Gastrocnemius medialis (tissue), 4 donors: ENCODE data around the gene LRFN2. TPM values are rescaled to one million over a fixed set of nuclear protein-coding genes. Genes with fewer than 3 reads are reported as not detected.

Experiments
- ATAC-seq, 2 donors: fragments of 150-250 bp; one replicate each; pipeline ENCODE4 v1.9.1; 2016
- DNase-seq, 2 donors: peaks; one replicate each; pipeline ENCODE4 v3.0.0-alpha.2; 2019
- H3K27ac ChIP-seq, 4 donors: fragments of 200-600 bp; sonication (generic); 1 replicate in 1 of 4; 2 replicates in 3 of 4; pipeline ENCODE4 v1.5.1; 2016 to 2018; ENCODE audit warnings: mild to moderate bottlenecking in 2 of 4, moderate library complexity in 1 of 4
- H3K27me3 ChIP-seq, 3 donors: fragments of 200-600 bp; sonication (generic) in 2 of 3; 1 replicate in 1 of 3; 2 replicates in 2 of 3; pipeline versions ENCODE4 v1.5.1 to v1.6.0; 2016 to 2019; ENCODE audit warnings: mild to moderate bottlenecking in 1 of 3, moderate library complexity in 1 of 3
- H3K36me3 ChIP-seq, 2 donors: fragments of 200-600 bp; sonication (generic) in 1 of 2; one replicate each; pipeline ENCODE4 v1.5.1; 2017 to 2018
- H3K4me1 ChIP-seq, 2 donors: fragments of 200-600 bp; sonication (generic) in 1 of 2; one replicate each; pipeline ENCODE4 v1.5.1; 2016 to 2017; ENCODE audit warnings: mild to moderate bottlenecking in 2 of 2
- H3K4me3 ChIP-seq, 4 donors: fragments of 200-600 bp; sonication (generic) in 3 of 4; 1 replicate in 1 of 4; 2 replicates in 3 of 4; pipeline ENCODE4 v1.5.1; 2016 to 2019; ENCODE audit warnings: mild to moderate bottlenecking in 2 of 4
- H3K9me3 ChIP-seq, 3 donors: fragments of 200-600 bp; sonication (generic) in 2 of 3; 1 replicate in 1 of 3; 2 replicates in 2 of 3; pipeline ENCODE4 v1.5.1; 2016 to 2019
- POLR2A ChIP-seq, 2 donors: fragments of 450-650 bp; IDR thresholded peaks; one replicate each; pipeline ENCODE4 v1.6.1; 2017; ENCODE audit warnings: antibody characterized with exemption in 2 of 2, mild to moderate bottlenecking in 2 of 2, moderate library complexity in 2 of 2
- in situ Hi-C, 4 donors: fragments of 200-750 bp; cut with MboI; loops; one replicate each; pipeline versions ENCODE4 v1.15.0 to v1.8.0; 2017; ENCODE audit warnings: low sequenced_read_pairs in 4 of 4
- intact Hi-C: fragments of 100-400 bp; cut with DNase I; formaldehyde crosslinking; loops from one replicate; pipeline ENCODE4 v1.15.1; 2023; ENCODE audit warnings: low total_unique reads
- total RNA-seq, 4 donors: library from RNA; depleted of rRNA; stranded (reverse); fragments of >200 nt; gene quantifications; one replicate each; pipeline versions ENCODE4 v1.1.0 to v1.2.3, GENCODE V29; 2016
- TF ChIP-seq, protein P1 (sequence below), 5 experiments: fragments of 450-650 bp in 3 of 5; fragments of 200-600 bp in 2 of 5; sonication (generic) in 2 of 5; IDR thresholded peaks in 4 of 5; conservative IDR thresholded peaks in 1 of 5; 1 replicate in 4 of 5; 2 replicates in 1 of 5; pipeline ENCODE4 v1.5.1; 2016 to 2019; ENCODE audit warnings: antibody characterized with exemption in 5 of 5, mild to moderate bottlenecking in 3 of 5, moderate library complexity in 3 of 5

Gene LRFN2
- total RNA-seq, 4 donors from 2014 or later: not detected

DNA sequence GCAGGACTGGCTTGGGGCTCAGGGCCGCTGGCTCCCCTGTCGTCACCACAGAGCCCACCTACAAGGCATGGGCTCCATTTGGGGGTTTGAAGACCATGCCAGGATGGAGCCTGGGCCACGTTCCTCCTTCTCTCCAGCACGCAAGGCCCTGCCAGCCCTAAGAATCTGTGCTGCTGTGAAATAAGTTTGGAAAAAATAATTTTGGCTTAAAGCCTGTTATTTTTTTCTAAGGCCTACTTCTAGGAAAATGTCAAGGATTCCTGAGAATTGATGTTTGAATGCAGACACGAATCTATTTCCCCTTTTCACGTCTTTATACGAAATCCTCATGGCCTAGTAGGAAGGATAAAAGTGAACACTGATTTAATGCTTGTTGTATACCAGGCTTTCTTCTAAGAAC, 107.5 kb downstream of the LRFN2 start:
- no peak for ATAC-seq
- Histone ChIP-seq H3K27ac (no peak overlapping the region), H3K36me3 (no peaks in the 10 kb centered on the region), H3K27me3 (no peaks in the 10 kb centered on the region), H3K4me3 (no peak overlapping the region), H3K9me3 (no peaks in the 10 kb centered on the region), H3K4me1 (peaks cover 0 to 2% of the 10 kb centered on the region in 2 donors)
- in situ Hi-C loops (no loop called here), intact Hi-C loops (no loop called here)
- no peak for TF ChIP-seq POLR2A (IDR thresholded peaks at IDR 0.05)
- TF ChIP-seq, protein P1, sequence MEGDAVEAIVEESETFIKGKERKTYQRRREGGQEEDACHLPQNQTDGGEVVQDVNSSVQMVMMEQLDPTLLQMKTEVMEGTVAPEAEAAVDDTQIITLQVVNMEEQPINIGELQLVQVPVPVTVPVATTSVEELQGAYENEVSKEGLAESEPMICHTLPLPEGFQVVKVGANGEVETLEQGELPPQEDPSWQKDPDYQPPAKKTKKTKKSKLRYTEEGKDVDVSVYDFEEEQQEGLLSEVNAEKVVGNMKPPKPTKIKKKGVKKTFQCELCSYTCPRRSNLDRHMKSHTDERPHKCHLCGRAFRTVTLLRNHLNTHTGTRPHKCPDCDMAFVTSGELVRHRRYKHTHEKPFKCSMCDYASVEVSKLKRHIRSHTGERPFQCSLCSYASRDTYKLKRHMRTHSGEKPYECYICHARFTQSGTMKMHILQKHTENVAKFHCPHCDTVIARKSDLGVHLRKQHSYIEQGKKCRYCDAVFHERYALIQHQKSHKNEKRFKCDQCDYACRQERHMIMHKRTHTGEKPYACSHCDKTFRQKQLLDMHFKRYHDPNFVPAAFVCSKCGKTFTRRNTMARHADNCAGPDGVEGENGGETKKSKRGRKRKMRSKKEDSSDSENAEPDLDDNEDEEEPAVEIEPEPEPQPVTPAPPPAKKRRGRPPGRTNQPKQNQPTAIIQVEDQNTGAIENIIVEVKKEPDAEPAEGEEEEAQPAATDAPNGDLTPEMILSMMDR (IDR thresholded peaks at IDR 0.05 in 4 of 5, conservative IDR thresholded peaks at IDR 0.05 in 1 of 5): no peak
- no peak for DNase-seq

DNA sequence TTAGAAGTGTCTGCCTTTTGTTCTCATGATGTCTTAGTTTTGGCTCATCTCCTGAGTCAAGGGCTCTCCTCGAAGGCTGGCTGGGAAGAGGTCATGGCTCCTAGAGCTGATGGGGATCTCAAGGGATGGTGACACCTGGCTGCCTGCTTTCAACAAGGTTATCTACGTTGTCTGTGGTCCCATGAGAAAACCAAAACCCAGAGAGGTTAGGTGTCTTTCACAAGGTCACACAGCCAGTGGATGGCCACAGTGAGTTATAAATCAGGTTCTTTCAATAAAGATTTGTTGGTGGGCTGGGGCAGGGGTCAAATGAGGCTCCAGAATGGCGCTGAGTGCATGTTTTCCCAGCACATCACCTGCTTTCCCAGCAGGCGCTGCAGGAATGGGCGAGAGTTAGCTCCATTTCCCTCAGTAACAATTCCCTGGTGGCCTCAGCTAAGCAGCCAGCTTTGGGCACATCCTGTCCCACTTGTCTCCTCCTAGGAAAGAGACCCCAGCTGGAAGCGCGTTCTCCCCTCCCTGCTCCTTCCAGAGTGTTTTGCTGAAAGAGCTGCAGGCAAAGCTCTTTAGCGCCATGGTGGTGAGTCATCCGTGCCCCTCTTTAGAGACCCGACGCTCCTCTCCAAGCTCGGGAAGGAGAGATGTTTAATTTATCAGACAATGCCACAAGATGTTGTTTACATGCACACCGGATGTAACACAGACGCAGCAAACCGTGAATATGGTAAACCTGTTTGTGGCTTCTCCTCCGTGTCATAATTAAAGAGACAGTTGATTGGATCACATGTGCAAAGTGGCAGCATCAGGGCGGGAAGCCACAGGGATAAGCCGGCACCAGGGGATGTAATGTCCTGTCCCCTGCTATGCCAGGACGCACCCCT, 109.7 kb downstream of the LRFN2 start:
- Histone ChIP-seq H3K4me3 (no peak overlapping the region), H3K36me3 (no peaks in the 10 kb centered on the region), H3K27me3 (no peaks in the 10 kb centered on the region), H3K27ac (no peak overlapping the region), H3K4me1 (peaks cover 0 to 2% of the 10 kb centered on the region in 2 donors), H3K9me3 (no peaks in the 10 kb centered on the region)
- DNase-seq (no peak), ATAC-seq (no peak)
- TF ChIP-seq, protein P1 (IDR thresholded peaks at IDR 0.05 in 4 of 5, conservative IDR thresholded peaks at IDR 0.05 in 1 of 5): no peak
- no peak for TF ChIP-seq POLR2A (IDR thresholded peaks at IDR 0.05)
- in situ Hi-C loops: no loop called here
- intact Hi-C loops: no loop called here

GRCh38 chr6:40476673-40477072, 110.5 kb downstream of the LRFN2 start:
- in situ Hi-C loops: no loop called here
- no peaks in the 10 kb centered on the region for H3K9me3 ChIP-seq
- intact Hi-C loops: no loop called here
- TF ChIP-seq, protein P1 (IDR thresholded peaks at IDR 0.05 in 4 of 5, conservative IDR thresholded peaks at IDR 0.05 in 1 of 5): no peak
- no peak for TF ChIP-seq POLR2A (IDR thresholded peaks at IDR 0.05)
- H3K27me3 ChIP-seq: no peaks in the 10 kb centered on the region
- peaks cover 0 to 2% of the 10 kb centered on the region in 2 donors for H3K4me1 ChIP-seq
- no peak overlapping the region for H3K27ac ChIP-seq
- no peaks in the 10 kb centered on the region for H3K36me3 ChIP-seq
- DNase-seq (peak; percentile 10 to 40), ATAC-seq (peak; percentile 81 to 82)
- H3K4me3 ChIP-seq: no peak overlapping the region

GRCh38 chr6:40474937-40475336, 112.2 kb downstream of the LRFN2 start:
- TF ChIP-seq, protein P1 (IDR thresholded peaks at IDR 0.05 in 4 of 5, conservative IDR thresholded peaks at IDR 0.05 in 1 of 5): no peak
- TF ChIP-seq POLR2A (IDR thresholded peaks at IDR 0.05): no peak
- DNase-seq (no peak), ATAC-seq (no peak)
- H3K4me3 ChIP-seq: no peak overlapping the region
- H3K27ac ChIP-seq: no peak overlapping the region
- intact Hi-C loops (no loop called here), in situ Hi-C loops (no loop called here)
- no peaks in the 10 kb centered on the region for H3K9me3 ChIP-seq
- H3K27me3 ChIP-seq: no peaks in the 10 kb centered on the region
- H3K36me3 ChIP-seq: no peaks in the 10 kb centered on the region
- peaks cover 0 to 2% of the 10 kb centered on the region in 2 donors for H3K4me1 ChIP-seq
